Fibroblast of lung (primary cell): ENCODE data around the gene C17orf50. TPM values are rescaled to one million over a fixed set of nuclear protein-coding genes. Genes with fewer than 3 reads are reported as not detected.

Experiments used
- DNase-seq, 2 donors: peaks; one replicate each; pipeline versions ENCODE4 v3.0.0 to v3.0.0-alpha.2; 2010; ENCODE audit warnings: low read depth in 2 of 2
- H2AFZ ChIP-seq: 2 replicates; pipeline ENCODE4 v1.5.1; 2012; ENCODE audit warnings: low read length, control low read depth, inconsistent platforms
- H3K27ac ChIP-seq: 2 replicates; pipeline ENCODE4 v1.5.1; 2011; ENCODE audit warnings: low read length, control low read depth; ENCODE audit not compliant: insufficient read depth
- H3K27me3 ChIP-seq: 2 replicates; pipeline ENCODE4 v1.5.1; 2011; ENCODE audit warnings: mild to moderate bottlenecking, low read length; ENCODE audit not compliant: control insufficient read depth, insufficient read depth
- H3K36me3 ChIP-seq: 2 replicates; pipeline ENCODE4 v1.5.1; 2011; ENCODE audit warnings: low read length; ENCODE audit not compliant: control insufficient read depth, insufficient read depth
- H3K4me1 ChIP-seq: 2 replicates; pipeline ENCODE4 v1.5.1; 2011; ENCODE audit warnings: low read length; ENCODE audit not compliant: control insufficient read depth, insufficient read depth; ENCODE audit errors: extremely low read depth
- H3K4me2 ChIP-seq: 2 replicates; pipeline ENCODE4 v1.5.1; 2011; ENCODE audit warnings: low read length, control low read depth; ENCODE audit not compliant: insufficient read depth; ENCODE audit errors: extremely low read depth
- H3K4me3 ChIP-seq, 4 experiments: fragments of 200-600 bp in 1 of 4; sonication (generic) in 1 of 4; replicated peaks in 1 of 4; 2 replicates each; pipeline ENCODE4 v1.5.1; 2011 to 2016; ENCODE audit warnings: low read length in 4 of 4, low read depth in 3 of 4, mild to moderate bottlenecking in 3 of 4, control low read depth in 2 of 4, inconsistent platforms in 1 of 4, mixed read lengths in 1 of 4; ENCODE audit not compliant: insufficient read depth in 1 of 4; ENCODE audit errors: control extremely low read depth in 1 of 4
- H3K79me2 ChIP-seq: 2 replicates; pipeline ENCODE4 v1.5.1; 2012; ENCODE audit warnings: mild to moderate bottlenecking, low read length, inconsistent platforms; ENCODE audit not compliant: control insufficient read depth, insufficient read depth
- H3K9ac ChIP-seq: 2 replicates; pipeline ENCODE4 v1.5.1; 2011; ENCODE audit warnings: mild to moderate bottlenecking, low read length, control low read depth; ENCODE audit not compliant: insufficient read depth
- H3K9me3 ChIP-seq: 2 replicates; pipeline ENCODE4 v1.5.1; 2012; ENCODE audit warnings: low read depth, low read length; ENCODE audit not compliant: control insufficient read depth, insufficient read depth
- H4K20me1 ChIP-seq: 2 replicates; pipeline ENCODE4 v1.5.1; 2011; ENCODE audit warnings: low read length; ENCODE audit not compliant: control insufficient read depth, insufficient read depth; ENCODE audit errors: extremely low read depth
- EZH2 ChIP-seq: IDR thresholded peaks from 2 replicates; pipeline ENCODE4 v1.5.1; 2012; ENCODE audit warnings: low read length, control low read depth, mild to moderate bottlenecking; ENCODE audit errors: missing control alignments
- polyA plus RNA-seq, 2 donors: library from polyadenylated mRNA; depleted of rRNA in 1 of 2; stranded (reverse) in 1 of 2; unstranded in 1 of 2; fragments of >200 nt; gene quantifications; 2 replicates each; pipeline ENCODE4 v1.2.1, GENCODE V29; 2011 to 2012; ENCODE audit warnings: missing spikeins in 1 of 2
- total RNA-seq: library from RNA; depleted of rRNA; stranded (reverse); fragments of >200 nt; gene quantifications from 2 replicates; pipeline ENCODE4 v1.2.1, GENCODE V29; 2014
- TF ChIP-seq, protein P1 (sequence below), 2 donors: IDR thresholded peaks in 1 of 2; conservative IDR thresholded peaks in 1 of 2; 1 replicate in 1 of 2; 2 replicates in 1 of 2; pipeline ENCODE4 v1.5.1; 2011 to 2012; ENCODE audit warnings: low read length in 2 of 2, control low read depth in 1 of 2, inconsistent platforms in 1 of 2, low read depth in 1 of 2, mild to moderate bottlenecking in 1 of 2

The C17orf50 gene
- total and polyA plus RNA-seq, 2 donors (not counting 1 experiment from before 2014, with no cell fraction given), result not detected

DNA sequence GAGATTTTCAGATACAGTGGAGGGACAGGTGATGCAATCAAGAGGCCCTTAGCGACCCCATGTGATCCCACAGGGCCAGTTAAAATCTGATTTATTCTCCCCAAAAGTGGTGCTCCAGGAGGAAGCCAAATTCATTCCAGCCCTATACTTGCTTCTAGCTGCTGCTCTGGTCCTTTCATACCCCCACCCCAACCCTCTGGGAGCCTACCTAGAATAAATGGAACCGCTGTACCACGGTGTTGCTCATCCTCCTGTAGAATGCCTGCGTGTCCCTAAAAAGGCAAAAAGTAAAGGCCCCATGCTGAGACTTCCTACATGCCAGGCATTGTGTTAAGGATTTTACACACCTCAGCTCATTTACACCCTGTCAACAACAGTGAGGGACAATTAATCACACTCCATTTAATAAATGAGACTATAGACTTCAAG is 31.3 kb upstream of the C17orf50 start:
- H3K36me3 ChIP-seq, result peaks cover 6% of the 10 kb centered on the region
- DNase-seq, result no peak
- peaks cover 4% of the 10 kb centered on the region for H3K27me3 ChIP-seq
- H3K9me3 ChIP-seq, result no peaks in the 10 kb centered on the region
- H4K20me1 ChIP-seq, result no peaks in the 10 kb centered on the region
- H3K79me2 ChIP-seq, result no peaks in the 10 kb centered on the region
- H2AFZ ChIP-seq, result no peak overlapping the region
- H3K4me3 ChIP-seq, result no peak overlapping the region
- H3K4me2 ChIP-seq, result no peak overlapping the region
- TF ChIP-seq EZH2, result no peak
- TF ChIP-seq, protein P1, sequence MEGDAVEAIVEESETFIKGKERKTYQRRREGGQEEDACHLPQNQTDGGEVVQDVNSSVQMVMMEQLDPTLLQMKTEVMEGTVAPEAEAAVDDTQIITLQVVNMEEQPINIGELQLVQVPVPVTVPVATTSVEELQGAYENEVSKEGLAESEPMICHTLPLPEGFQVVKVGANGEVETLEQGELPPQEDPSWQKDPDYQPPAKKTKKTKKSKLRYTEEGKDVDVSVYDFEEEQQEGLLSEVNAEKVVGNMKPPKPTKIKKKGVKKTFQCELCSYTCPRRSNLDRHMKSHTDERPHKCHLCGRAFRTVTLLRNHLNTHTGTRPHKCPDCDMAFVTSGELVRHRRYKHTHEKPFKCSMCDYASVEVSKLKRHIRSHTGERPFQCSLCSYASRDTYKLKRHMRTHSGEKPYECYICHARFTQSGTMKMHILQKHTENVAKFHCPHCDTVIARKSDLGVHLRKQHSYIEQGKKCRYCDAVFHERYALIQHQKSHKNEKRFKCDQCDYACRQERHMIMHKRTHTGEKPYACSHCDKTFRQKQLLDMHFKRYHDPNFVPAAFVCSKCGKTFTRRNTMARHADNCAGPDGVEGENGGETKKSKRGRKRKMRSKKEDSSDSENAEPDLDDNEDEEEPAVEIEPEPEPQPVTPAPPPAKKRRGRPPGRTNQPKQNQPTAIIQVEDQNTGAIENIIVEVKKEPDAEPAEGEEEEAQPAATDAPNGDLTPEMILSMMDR (conservative IDR thresholded peaks at IDR 0.05 in 1 of 2, IDR thresholded peaks at IDR 0.05 in 1 of 2; ENCODE audit: low read depth in 1 of 2, low read length in 2 of 2), result no peak
- no peak overlapping the region for H3K27ac ChIP-seq
- H3K9ac ChIP-seq, result no peak overlapping the region
- H3K4me1 ChIP-seq, result peaks cover 8% of the 10 kb centered on the region

DNA sequence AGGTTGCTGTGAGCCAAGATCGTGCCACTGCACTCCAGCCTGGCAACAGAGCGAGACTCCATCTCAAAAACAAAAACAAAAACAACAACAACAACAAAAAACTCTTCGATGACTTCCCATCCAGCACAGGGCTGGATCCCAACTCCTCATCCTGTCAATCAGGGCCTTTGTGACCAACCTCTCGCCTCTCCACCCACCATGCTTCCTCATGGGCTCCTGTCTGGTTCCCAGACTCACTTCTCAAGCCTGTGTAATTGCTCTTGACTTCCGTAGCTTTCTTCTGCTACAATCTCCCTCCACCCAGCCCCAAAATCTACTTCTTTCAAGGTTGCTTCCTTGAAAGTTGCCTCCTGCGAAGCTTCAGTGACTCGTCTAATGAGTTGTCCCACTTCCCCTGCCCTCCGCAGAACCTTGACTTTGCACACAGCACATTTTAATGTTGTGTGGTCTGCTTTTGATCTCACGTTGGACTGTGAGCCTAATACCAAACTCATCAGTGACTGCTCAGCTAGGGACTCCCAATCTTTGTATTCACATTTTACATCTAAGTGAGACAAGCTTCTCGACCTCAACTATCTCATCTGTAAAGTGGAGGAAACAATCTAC is 30.2 kb upstream of the C17orf50 start:
- Histone ChIP-seq H3K27ac (no peak overlapping the region), H4K20me1 (no peaks in the 10 kb centered on the region), H3K27me3 (peaks cover 4% of the 10 kb centered on the region), H3K4me3 (no peak overlapping the region), H3K36me3 (peaks cover 2% of the 10 kb centered on the region), H2AFZ (no peak overlapping the region), H3K79me2 (no peaks in the 10 kb centered on the region), H3K4me1 (peaks cover 5% of the 10 kb centered on the region), H3K9me3 (no peaks in the 10 kb centered on the region), H3K9ac (no peak overlapping the region), H3K4me2 (no peak overlapping the region)
- TF ChIP-seq, protein P1 (conservative IDR thresholded peaks at IDR 0.05 in 1 of 2, IDR thresholded peaks at IDR 0.05 in 1 of 2; ENCODE audit: low read depth in 1 of 2, low read length in 2 of 2), result no peak
- TF ChIP-seq EZH2, result no peak
- no peak for DNase-seq

DNA sequence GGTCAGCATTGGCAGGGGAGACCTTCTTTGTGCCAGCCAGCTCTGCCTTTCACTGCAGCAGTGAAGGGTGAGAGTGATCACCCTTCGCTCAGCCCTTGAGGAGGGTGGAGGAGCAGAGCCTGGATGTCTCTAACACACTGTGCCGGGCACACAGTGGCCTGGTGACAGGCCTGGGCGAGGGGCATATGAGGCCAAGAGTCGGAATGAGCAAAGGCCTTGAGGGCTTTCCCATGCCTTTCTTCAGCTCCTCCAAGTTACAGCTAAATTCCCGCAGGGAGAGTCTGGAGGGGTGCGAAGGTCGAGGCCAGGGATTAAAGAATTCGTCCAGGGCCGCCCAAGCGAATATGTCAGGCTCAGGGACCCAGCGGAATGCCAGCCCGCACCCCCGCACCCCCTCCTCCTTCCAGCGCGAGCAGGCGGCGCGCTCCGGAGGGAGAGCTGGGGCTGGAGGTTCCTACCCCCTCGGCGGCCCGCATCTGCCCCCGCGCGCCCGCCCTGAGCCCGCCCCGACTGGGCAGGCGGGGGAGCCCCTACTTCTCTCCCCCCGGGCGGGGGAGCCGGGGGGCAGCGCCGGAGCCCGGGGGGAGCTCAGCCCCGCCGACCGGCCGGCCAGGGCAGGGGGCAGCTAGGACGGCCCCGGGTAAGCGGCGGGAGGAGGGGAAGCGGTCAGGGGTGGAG is 29.3 kb upstream of the C17orf50 start, which contains the start of gene RASL10B:
TSS of gene RASL10B (plus strand) at position 401 of the 678 bp plus-strand sequence. CDS start 3,546 bp downstream, outside the sequence.
- peak within 1 kb of the TSS; percentile 28 for H3K4me2 ChIP-seq
- peaks cover 4% of the 10 kb centered on the region for H3K27me3 ChIP-seq
- H4K20me1 ChIP-seq, result no peaks in the 10 kb centered on the region
- peak; percentile 4 for TF ChIP-seq EZH2
- TF ChIP-seq, protein P1 (conservative IDR thresholded peaks at IDR 0.05 in 1 of 2, IDR thresholded peaks at IDR 0.05 in 1 of 2; ENCODE audit: low read depth in 1 of 2, low read length in 2 of 2), result no peak
- peaks cover 2% of the 10 kb centered on the region for H3K36me3 ChIP-seq
- no peak within 1 kb of the TSS for H2AFZ ChIP-seq
- H3K4me3 ChIP-seq, result peak within 1 kb of the TSS; percentile 1 to 69 (median 46)
- no peaks in the 10 kb centered on the region for H3K79me2 ChIP-seq
- peaks cover 5% of the 10 kb centered on the region for H3K4me1 ChIP-seq
- peak; percentile 39 to 41 for DNase-seq
- no peak within 1 kb of the TSS for H3K27ac ChIP-seq
- H3K9ac ChIP-seq, result no peak within 1 kb of the TSS
- H3K9me3 ChIP-seq, result no peaks in the 10 kb centered on the region
